HG03159 (cell line): ENCODE measurements around the gene JAML.

Experiments used
- ATAC-seq: cut with Tn5 transposase; IDR thresholded peaks from one replicate; pipeline ENCODE4 v1.9.1; 2021; ENCODE audit warnings: mild to moderate bottlenecking, moderate library complexity; ENCODE audit not compliant: unreplicated experiment

The JAML gene

GRCh38 chr11:118240999-118241763, 16.4 kb upstream of the JAML start:
- ATAC-seq = no peak

DNA sequence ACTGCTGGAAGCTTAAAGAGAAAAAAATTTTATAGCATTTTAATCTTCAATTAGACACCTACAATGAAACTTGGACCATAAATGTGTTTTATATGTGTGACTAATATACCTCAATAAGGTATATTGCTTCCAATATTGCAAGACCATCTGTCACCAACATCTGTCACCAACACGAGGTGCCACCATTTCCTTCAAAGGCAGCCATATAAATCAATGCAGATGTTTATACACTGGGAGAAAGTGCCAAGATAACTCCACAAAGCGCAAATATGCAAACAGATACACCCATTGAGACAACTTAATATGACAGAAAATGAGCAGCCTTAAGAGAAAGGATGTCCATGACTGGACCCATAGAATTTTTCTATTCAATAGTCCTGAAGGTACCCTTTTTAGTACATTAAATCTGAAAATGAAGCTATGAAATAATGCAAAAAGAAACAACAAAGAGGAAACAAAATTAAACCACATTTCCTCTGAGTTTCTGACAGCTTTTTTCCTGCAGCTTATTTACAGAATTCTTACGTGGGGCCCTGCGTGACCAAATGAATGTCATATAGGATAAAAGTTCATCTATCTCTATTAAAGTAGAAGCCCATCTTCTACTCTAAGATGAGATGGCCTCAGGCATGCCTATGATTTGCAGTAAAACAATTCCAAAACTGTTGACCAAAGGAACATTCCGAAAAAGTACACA, 14.8 kb upstream of the JAML start:
- ATAC-seq = no peak

DNA sequence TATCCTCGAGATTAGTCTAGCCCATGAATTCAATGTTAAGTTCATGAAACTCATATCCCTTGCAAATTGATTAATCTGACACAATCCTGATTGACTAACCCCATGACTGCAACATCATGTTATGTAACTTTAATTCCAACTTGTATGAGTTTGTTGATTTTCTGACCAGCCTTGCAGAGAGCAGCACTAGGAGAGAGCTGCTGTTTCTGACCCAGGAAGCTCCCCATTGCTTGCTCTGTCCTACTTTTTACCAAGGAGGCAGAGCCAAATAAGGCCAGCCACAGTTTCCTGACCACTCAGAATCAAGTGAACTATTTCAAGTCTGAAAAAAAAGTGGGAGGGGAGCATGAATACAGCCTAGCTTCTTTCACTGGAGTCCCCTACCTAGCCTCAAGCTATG, 14.1 kb upstream of the JAML start:
- no peak for ATAC-seq

DNA sequence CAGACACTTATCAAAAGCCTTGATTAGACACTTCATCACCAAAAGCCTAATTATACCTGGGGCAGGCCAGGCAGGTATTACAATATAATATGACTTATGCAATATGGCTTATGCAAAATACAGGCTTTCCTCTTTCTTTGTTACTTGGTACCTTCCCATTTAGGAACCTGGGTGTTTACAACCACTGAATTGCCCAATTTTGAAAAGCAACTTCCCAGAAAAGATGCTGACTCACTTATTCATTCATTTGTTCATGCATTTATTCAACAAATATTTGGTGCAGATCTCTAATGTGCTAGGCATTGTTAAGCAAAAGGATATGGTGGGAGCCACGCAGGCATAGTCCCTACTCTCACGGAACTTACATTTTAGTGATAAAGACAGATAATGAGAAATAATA, 13.6 kb upstream of the JAML start:
- ATAC-seq = no peak

DNA sequence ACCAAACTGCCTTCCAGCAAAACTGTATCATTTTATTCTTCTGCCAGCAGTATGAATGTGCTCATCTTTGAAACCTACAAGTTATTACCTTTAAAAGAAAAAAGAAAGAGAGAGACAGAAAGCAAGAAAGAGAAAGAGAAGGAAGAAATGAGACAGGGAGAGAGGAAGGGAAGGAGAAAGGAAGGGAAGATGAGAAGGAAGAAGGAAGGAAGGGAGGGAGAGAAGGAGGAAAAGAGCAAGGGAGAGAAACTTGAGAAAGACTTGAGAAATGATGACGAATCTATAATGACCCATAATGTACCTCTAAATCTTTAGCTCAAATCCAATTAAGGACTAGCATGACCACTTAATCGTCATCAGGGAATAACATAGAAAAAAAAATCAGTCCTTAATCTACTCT, 11.4 kb upstream of the JAML start:
- ATAC-seq = no peak

DNA sequence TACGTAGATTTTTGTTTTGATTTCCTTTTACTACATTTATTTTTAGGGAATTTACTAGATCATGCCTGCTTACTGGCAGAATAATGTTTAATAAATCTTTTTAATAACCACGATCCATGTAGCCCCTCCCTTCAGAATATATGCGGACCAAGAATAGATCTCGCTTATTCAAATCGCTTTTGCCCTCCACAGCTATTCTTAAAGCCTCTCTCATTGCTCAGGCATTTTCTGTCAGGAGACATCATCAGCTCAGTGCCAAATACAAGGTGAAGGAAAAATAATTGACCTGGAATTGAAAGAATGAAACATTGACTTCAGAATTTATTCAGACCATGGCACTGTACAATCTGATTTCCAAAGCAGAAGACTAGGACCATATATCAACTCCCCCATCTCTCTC, 10.0 kb upstream of the JAML start:
- ATAC-seq = no peak

DNA sequence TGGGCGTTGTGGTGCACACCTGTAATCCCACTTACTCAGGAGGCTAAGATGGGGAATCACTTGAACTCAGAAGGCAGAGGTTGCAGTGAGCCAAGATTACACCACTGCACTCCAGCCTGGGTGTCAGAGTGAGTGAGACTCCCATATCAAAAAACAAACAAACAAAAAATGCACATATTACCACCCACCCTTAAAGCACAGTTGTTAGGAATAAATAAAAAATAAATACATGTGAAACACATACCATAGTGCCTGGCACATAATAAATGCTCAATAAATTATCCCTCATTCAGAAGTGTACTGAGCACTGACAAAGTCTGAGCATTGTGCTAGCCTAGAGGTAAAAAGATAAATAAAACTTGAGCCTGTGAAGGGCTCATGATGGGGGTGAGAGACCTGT, 9.0 kb upstream of the JAML start:
- no peak for ATAC-seq

GRCh38 chr11:118233377-118233776, 8.6 kb upstream of the JAML start:
- no peak for ATAC-seq

DNA sequence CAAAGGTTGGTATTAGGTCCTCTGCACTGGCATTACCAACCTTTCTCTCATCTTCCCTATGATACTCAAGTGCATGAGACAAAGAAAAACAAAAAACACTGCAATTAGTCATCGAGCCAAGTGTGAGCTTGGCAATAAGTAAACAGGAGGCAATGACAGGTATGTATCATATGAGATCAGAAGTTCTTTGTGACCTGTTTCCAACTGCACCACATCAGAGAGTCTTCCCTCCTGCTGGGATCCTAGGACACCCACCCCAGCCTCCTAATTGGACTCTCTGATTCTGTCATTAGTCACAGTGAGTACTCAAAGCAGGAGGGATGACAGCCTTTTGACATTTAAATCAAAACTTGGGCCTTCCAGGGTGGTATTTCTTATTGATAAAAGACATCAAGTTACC, 7.8 kb upstream of the JAML start:
- no peak for ATAC-seq

DNA sequence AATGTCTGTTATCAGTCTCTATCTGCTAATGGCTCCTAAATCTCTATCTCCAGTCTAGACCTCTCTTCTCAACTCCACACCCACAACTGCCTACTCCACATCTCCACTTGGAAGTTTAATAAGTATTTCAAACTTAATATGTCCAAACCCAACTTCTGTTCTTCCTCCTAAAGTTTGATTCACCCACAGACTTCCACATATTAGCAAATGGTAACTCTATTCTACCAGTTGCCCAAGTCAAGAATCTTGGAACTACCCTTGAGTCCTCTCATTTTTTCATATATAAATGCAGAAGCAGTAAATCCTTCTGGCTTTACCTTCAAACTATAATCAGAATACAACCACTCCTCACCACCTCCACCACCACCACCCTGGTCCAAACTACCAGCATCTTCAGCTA, 6.7 kb upstream of the JAML start:
- ATAC-seq = no peak

DNA sequence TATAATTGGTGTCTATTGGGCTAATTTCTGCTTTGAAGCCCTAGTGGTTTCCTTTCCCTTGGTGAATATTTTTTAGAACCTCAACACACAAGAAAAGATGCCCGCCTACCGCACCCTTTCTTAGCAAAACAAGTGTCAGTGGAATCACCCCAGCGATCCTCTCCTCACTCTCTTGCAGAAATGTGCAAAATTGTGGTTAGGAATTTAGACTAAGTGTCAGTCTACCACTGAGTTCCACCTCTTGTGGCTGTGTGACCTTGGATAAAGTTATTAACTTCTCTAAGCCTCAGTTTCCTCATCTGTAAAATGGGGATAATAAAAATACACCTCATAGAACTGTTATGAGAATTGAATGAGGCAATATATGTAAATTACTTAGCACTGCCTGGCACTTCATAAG, 5.3 kb upstream of the JAML start:
- no peak for ATAC-seq

GRCh38 chr11:118229274-118229847, 4.5 kb upstream of the JAML start:
- ATAC-seq = no peak

- peak; percentile 64 for ATAC-seq
Observed at GRCh38 chr11:118227865-118228785, 3.3 kb upstream of the JAML start.

- ATAC-seq = no peak
Observed at GRCh38 chr11:118226781-118227180, 2.0 kb upstream of the JAML start.

GRCh38 chr11:118226296-118226695, 1.5 kb upstream of the JAML start:
- no peak for ATAC-seq

- no peak for ATAC-seq
Observed at GRCh38 chr11:118223992-118224391, 819 bp downstream of the JAML start.

DNA sequence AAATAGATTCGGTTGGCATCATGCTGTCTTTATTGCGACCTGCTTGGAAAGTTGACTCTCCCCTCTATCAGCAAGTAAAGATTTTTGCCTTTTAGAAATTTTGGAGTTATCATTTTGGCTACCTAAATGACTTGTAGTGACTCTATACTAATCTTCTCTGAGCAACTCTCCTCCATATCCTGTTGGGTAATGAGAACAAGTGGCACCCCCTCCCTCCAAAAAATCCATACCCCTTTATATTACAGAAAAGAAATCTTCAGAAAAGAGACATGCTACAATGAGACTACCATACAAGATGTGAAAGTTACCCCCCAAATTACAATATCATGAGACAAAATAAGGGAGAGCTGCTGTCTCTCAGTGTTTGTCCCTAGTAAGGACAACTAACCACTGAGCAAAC, 1.2 kb downstream of the JAML start:
- no peak for ATAC-seq

- ATAC-seq = no peak
Observed at GRCh38 chr11:118222437-118222836, 2.4 kb downstream of the JAML start.

GRCh38 chr11:118221419-118221818, 3.4 kb downstream of the JAML start:
- ATAC-seq = no peak

DNA sequence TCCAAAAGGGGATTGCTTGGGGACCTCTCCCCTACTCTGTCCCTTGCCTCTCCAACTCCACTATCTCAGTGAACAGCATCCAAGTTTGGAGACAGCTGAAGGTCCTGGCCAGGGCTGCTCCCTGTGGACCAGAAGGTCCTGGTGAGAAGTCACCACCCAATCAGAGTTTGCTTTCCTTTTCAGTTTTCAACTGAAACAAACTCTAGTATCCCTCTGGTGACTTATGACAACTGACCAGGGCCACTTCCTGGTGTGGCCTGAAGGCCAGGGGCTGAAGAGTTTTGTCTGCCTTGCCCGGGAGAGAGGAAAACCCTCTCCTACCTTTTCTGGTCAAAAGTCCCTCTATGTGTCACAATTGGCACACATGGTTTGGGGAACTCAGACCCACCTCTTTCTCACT, 5.1 kb downstream of the JAML start:
- no peak for ATAC-seq

GRCh38 chr11:118219244-118219643, 5.6 kb downstream of the JAML start:
- no peak for ATAC-seq
